IPS DF 19.7 (cell line): ENCODE measurements around the gene NR1I3.

Experiments
- DNase-seq: peaks from one replicate; pipeline ENCODE4 v3.0.0-alpha.2; 2013; ENCODE audit warnings: low read depth, low spot score

The NR1I3 gene

GRCh38 chr1:161196111-161196510 lies 41.9 kb downstream of the NR1I3 start:
- no peak for DNase-seq

- no peak for DNase-seq
Measured at GRCh38 chr1:161195171-161195570, 42.8 kb downstream of the NR1I3 start.

- no peak for DNase-seq
Measured at GRCh38 chr1:161193561-161194235, 44.3 kb downstream of the NR1I3 start.

- DNase-seq = no peak
Measured at GRCh38 chr1:161192476-161193465, 45.2 kb downstream of the NR1I3 start.

GRCh38 chr1:161191971-161192370 lies 46.0 kb downstream of the NR1I3 start:
- DNase-seq = no peak

GRCh38 chr1:161190962-161191521 lies 47.0 kb downstream of the NR1I3 start:
- DNase-seq = no peak

- DNase-seq = no peak
Measured at GRCh38 chr1:161189036-161189435, 49.0 kb downstream of the NR1I3 start.

GRCh38 chr1:161188381-161188780 lies 49.6 kb downstream of the NR1I3 start:
- no peak for DNase-seq

GRCh38 chr1:161187311-161187710 lies 50.7 kb downstream of the NR1I3 start:
- no peak for DNase-seq

GRCh38 chr1:161185732-161186311 lies 52.2 kb downstream of the NR1I3 start:
- no peak for DNase-seq

GRCh38 chr1:161185282-161185682 lies 52.7 kb downstream of the NR1I3 start:
- DNase-seq = no peak

- DNase-seq = no peak
Measured at GRCh38 chr1:161182214-161182613, 55.8 kb downstream of the NR1I3 start.

- DNase-seq = no peak
Measured at GRCh38 chr1:161180639-161181038, 57.4 kb downstream of the NR1I3 start.

- no peak for DNase-seq
Measured at GRCh38 chr1:161179698-161180097, 58.3 kb downstream of the NR1I3 start.
